Upper lobe of left lung (tissue), 6 donors: ENCODE measurements around the gene LAD1. TPM values are rescaled to one million over a fixed set of nuclear protein-coding genes. Genes with fewer than 3 reads are reported as not detected.

Experiments
- ATAC-seq, 2 donors: fragments of 200-7000 bp; cut with Tn5 transposase; one replicate each; pipeline ENCODE4 v1.9.1; 2022; ENCODE audit warnings: mild to moderate bottlenecking in 2 of 2, moderate library complexity in 2 of 2; ENCODE audit not compliant: low FRiP score in 2 of 2
- DNase-seq, 2 donors: peaks; one replicate each; pipeline ENCODE4 v3.0.0-alpha.2; 2019 to 2020
- H3K27ac ChIP-seq, 4 donors: fragments of 200-600 bp; sonication (generic); one replicate each; pipeline ENCODE4 v1.5.1; 2016 to 2019
- H3K27me3 ChIP-seq, 4 donors: fragments of 200-600 bp; sonication (generic); one replicate each; pipeline ENCODE4 v1.5.1; 2017 to 2019
- H3K36me3 ChIP-seq, 4 donors: fragments of 200-600 bp; sonication (generic); one replicate each; pipeline ENCODE4 v1.5.1; 2016 to 2019
- H3K4me1 ChIP-seq, 4 donors: fragments of 200-600 bp; sonication (generic); one replicate each; pipeline ENCODE4 v1.5.1; 2018 to 2019
- H3K4me3 ChIP-seq, 4 donors: fragments of 200-600 bp; sonication (generic); one replicate each; pipeline ENCODE4 v1.5.1; 2017 to 2019; ENCODE audit warnings: mild to moderate bottlenecking in 2 of 4, moderate library complexity in 1 of 4
- H3K9me3 ChIP-seq, 4 donors: fragments of 200-600 bp; sonication (generic); one replicate each; pipeline ENCODE4 v1.5.1; 2018 to 2019
- EP300 ChIP-seq, 4 donors: sonication (generic); formaldehyde crosslinking; IDR thresholded peaks; one replicate each; pipeline ENCODE4 v1.5.1; 2017; ENCODE audit warnings: antibody characterized with exemption in 4 of 4, control low read depth in 2 of 4
- POLR2A ChIP-seq, 4 donors: fragments of 450-650 bp; IDR thresholded peaks; one replicate each; pipeline ENCODE4 v1.5.1; 2016 to 2017; ENCODE audit warnings: antibody characterized with exemption in 4 of 4, mild to moderate bottlenecking in 2 of 4
- POLR2AphosphoS5 ChIP-seq, 2 donors: sonication (generic); formaldehyde crosslinking; IDR thresholded peaks; one replicate each; pipeline ENCODE4 v1.5.1; 2017; ENCODE audit warnings: antibody characterized with exemption in 2 of 2
- WGBS, 2 donors: methylation state at CpG; one replicate each; pipeline ENCODE4 v1.1.5; 2017 to 2018; 5-methylcytosine and 5-hydroxymethylcytosine counted together
- total RNA-seq, 6 donors: library from RNA; depleted of rRNA in 4 of 6; stranded (reverse); fragments of >200 nt in 4 of 6; gene quantifications; one replicate each; pipeline versions ENCODE4 v1.1.0 to v1.2.1, GENCODE V29; 2016 to 2021
- TF ChIP-seq, protein P1 (sequence below), 6 experiments: fragments of 450-650 bp in 4 of 6; fragments of 200-600 bp in 2 of 6; sonication (generic) in 2 of 6; IDR thresholded peaks; one replicate each; pipeline ENCODE4 v1.5.1; 2016 to 2019; ENCODE audit warnings: antibody characterized with exemption in 6 of 6
- donor health status: DM: no; HTN: no; CAD: no; lungs with moderate emphysema.
- donor health status: DM: no; HTN: yes; CAD: no; lungs with severe emphysema.

The LAD1 gene
- total RNA-seq, 6 donors from 2014 or later: 12.6 to 48.1 (median 39.1) TPM

DNA sequence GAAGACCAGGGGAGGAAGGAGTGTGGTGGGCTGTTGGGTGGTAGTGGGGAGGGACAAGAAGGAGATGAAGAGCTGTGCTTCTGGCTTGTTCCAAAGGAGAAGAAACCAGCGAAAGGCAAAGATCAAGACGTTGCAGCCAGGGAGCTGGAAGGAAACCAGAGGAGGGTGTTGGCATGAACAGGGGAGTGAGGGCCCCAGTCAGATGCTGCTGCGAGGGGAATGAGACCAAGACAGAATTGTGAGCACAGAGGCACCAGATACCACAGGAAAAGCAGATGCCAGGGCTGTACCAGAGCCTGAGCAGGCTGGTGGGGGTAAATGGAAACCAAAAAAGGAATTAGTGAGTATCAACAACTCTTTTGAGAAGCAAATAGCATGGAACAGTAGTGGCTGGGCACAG, 6.0 kb downstream of the LAD1 start:
- TF ChIP-seq EP300 (IDR thresholded peaks at IDR 0.05) (no peak), POLR2A (IDR thresholded peaks at IDR 0.05) (no peak), POLR2AphosphoS5 (IDR thresholded peaks at IDR 0.05) (no peak)
- TF ChIP-seq, protein P1, sequence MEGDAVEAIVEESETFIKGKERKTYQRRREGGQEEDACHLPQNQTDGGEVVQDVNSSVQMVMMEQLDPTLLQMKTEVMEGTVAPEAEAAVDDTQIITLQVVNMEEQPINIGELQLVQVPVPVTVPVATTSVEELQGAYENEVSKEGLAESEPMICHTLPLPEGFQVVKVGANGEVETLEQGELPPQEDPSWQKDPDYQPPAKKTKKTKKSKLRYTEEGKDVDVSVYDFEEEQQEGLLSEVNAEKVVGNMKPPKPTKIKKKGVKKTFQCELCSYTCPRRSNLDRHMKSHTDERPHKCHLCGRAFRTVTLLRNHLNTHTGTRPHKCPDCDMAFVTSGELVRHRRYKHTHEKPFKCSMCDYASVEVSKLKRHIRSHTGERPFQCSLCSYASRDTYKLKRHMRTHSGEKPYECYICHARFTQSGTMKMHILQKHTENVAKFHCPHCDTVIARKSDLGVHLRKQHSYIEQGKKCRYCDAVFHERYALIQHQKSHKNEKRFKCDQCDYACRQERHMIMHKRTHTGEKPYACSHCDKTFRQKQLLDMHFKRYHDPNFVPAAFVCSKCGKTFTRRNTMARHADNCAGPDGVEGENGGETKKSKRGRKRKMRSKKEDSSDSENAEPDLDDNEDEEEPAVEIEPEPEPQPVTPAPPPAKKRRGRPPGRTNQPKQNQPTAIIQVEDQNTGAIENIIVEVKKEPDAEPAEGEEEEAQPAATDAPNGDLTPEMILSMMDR (IDR thresholded peaks at IDR 0.05): no peak

DNA sequence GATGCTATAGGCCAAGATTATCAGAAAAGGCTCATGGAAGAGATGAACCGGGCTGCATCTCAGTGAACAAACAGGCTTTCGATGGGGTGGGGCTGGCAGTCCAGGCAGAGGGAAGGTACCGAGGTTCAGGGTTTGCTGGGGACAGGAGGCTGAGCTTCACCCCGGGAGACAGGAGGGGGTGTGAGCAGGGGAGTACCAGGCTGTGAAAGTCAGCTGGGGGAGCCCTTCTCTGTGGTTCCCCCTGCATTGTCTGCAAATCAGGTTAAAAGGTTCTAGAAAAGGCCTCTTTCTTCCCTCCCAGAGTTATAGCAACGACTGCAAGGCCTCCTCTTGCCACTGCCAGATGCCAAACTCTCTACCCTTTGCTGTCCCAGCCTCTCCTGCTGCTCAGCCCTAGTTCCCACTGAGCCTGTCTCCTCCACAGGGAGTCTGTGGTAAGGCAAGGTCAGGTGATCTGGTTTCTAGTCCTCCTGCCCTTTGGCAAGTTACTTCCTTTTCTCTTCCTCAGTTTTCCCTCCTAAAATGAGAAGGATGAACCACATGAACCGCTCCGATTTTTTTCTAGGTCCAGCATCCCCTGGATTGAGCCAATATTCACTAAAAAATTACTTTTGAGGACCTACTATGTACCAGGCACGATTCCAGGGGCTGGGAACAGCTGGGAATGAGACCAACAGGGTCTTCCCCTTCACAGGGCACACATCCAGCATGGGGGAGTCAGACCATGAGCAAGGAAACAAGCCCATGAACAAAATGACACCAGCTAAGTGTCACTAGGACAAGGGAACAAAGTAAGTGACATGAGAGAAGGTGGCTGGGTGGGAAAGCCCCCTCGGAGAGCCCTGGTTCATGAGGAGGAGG, 7.2 kb downstream of the LAD1 start:
- H3K4me3 ChIP-seq: no peak overlapping the region
- peaks cover 0 to 5% (median 4%) of the 10 kb centered on the region in 4 donors for H3K4me1 ChIP-seq
- TF ChIP-seq, protein P1 (IDR thresholded peaks at IDR 0.05): no peak
- TF ChIP-seq POLR2AphosphoS5 (IDR thresholded peaks at IDR 0.05) (no peak), POLR2A (IDR thresholded peaks at IDR 0.05) (no peak), EP300 (IDR thresholded peaks at IDR 0.05) (no peak)
- 78 to 83% methylated on average over 9 of the region's 9 CpGs for WGBS, 2 donors
- no peaks in the 10 kb centered on the region for H3K36me3 ChIP-seq
- H3K27me3 ChIP-seq: no peaks in the 10 kb centered on the region
- H3K27ac ChIP-seq: no peak overlapping the region
- no peaks in the 10 kb centered on the region for H3K9me3 ChIP-seq
- ATAC-seq (no peak), DNase-seq (no peak)

More for the DNA sequence above, 6.0 kb downstream of the LAD1 start:
- DNase-seq (no peak), ATAC-seq (no peak)
- Histone ChIP-seq H3K27me3 (no peaks in the 10 kb centered on the region), H3K36me3 (no peaks in the 10 kb centered on the region), H3K4me3 (no peak overlapping the region), H3K4me1 (peaks cover 0 to 13% (median 8%) of the 10 kb centered on the region in 4 donors), H3K27ac (no peak overlapping the region), H3K9me3 (no peaks in the 10 kb centered on the region)
- WGBS, 2 donors: 49 to 54% methylated on average over 3 of the region's 3 CpGs

DNA sequence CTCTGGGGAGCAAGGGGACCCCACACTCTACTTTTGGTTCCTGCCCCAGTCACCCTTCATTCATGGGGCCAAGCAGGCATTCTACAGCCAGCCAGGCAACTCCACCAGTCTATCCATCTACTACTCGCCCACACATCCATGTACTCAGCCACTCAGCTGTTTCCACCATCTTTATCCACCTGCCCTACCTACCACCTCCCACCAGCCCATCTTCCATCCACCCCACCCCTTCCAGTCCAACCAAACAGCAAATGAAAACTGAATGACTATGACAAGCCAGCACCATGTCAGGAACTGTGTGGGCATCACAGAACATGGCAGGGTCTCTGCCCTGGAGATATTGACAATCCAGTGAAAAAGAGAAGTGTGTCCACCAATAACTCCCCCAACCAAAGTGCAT, 7.9 kb downstream of the LAD1 start:
- Histone ChIP-seq H3K36me3 (no peaks in the 10 kb centered on the region), H3K9me3 (no peaks in the 10 kb centered on the region), H3K4me1 (peaks cover 0 to 4% (median under 1%) of the 10 kb centered on the region in 4 donors), H3K27ac (no peak overlapping the region), H3K27me3 (no peaks in the 10 kb centered on the region), H3K4me3 (no peak overlapping the region)
- ATAC-seq (no peak), DNase-seq (no peak)
- WGBS, 2 donors: 88 to 95% methylated on average over 1 of the region's 1 CpG
- TF ChIP-seq POLR2A (IDR thresholded peaks at IDR 0.05) (no peak), POLR2AphosphoS5 (IDR thresholded peaks at IDR 0.05) (no peak), EP300 (IDR thresholded peaks at IDR 0.05) (no peak)
- TF ChIP-seq, protein P1 (IDR thresholded peaks at IDR 0.05): no peak

DNA sequence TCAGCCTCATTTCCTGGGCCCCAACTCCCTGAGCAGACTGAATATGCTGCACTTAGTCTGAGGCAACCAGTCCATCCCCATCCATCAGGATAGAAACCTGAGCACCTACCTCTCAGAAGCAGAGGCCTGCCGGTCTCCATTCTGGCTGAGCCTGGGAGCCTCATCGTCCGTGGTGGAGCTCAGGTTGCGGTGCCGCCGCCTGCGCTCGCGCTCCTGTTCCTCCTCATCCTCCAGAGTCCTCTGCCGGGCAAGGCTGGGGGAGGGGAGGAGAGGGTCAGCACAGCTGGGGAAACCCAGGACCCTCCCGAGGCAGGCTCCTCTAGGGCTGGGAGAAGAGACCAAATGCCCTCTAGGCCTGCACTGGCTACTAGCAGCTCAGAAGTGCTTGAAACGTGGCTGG, 10.1 kb downstream of the LAD1 start:
- Histone ChIP-seq H3K36me3 (no peaks in the 10 kb centered on the region), H3K9me3 (no peaks in the 10 kb centered on the region), H3K4me3 (no peak overlapping the region), H3K4me1 (no peaks in the 10 kb centered on the region), H3K27me3 (no peaks in the 10 kb centered on the region), H3K27ac (no peak overlapping the region)
- TF ChIP-seq, protein P1 (IDR thresholded peaks at IDR 0.05): no peak
- TF ChIP-seq EP300 (IDR thresholded peaks at IDR 0.05) (no peak), POLR2A (IDR thresholded peaks at IDR 0.05) (no peak), POLR2AphosphoS5 (IDR thresholded peaks at IDR 0.05) (no peak)
- WGBS, 2 donors: 85 to 93% methylated on average over 12 of the region's 12 CpGs
- no peak for ATAC-seq
- peak in 1 of 2 donors; percentile 65 for DNase-seq
